ENCODE data around the gene APOL3.

DNA sequence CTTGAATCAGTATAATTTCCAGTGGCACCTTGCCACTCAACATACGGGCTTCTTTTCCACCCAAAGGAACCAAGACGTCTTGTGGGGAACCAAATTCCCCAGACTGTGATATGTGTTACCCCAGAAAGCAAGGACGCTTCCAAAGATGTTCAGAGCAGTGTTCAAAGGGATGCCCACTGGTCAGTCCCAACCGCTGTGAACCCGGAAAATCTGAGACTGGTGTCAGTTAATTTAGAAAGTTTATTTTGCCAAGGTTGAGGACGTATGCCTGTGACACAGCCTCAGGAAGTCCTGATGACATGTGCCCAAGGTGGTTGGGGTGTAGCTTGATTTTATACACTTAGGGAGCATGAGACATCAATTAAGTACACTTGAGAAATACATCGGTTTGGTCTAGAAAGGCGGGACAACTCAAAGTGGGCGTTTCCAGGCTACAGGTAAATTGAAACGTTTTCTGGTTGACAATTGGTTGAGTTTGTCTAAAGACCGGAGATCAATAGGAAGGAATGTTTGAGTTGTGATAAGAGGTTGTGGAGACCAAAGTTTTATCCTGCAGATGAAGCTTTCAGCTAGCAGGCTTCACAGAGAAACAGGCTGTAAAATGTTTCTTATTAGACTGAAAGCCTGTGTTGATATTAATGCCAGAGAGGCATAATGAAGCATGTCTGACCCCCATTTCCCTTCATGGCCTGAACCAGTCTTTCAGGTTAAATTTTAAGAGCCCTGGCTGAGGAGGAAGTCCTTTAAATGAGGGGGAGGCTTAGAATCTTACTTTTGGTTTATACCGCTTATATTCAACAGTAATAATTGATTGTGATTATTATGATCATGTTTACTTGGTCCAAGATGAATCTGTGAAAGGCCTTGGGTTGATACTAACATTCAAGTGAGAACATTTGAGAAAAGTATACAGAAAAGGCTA is 6.8 kb downstream of the APOL3 start:
- TF ChIP-seq POLR2A (IDR thresholded peaks at IDR 0.05; ENCODE audit: low read depth, low read length) (no peak), TARDBP (IDR thresholded peaks at IDR 0.05; ENCODE audit: borderline replicate concordance) (no peak), SMC3 (IDR thresholded peaks at IDR 0.05; ENCODE audit: borderline replicate concordance, low read length) (no peak), ZNF384 (IDR thresholded peaks at IDR 0.05; ENCODE audit: borderline replicate concordance, low read depth, low read length) (no peak), POLR2AphosphoS5 (IDR thresholded peaks at IDR 0.05; ENCODE audit: low read length) (no peak), JUNB (IDR thresholded peaks at IDR 0.05) (no peak)
- TF ChIP-seq, protein P1, sequence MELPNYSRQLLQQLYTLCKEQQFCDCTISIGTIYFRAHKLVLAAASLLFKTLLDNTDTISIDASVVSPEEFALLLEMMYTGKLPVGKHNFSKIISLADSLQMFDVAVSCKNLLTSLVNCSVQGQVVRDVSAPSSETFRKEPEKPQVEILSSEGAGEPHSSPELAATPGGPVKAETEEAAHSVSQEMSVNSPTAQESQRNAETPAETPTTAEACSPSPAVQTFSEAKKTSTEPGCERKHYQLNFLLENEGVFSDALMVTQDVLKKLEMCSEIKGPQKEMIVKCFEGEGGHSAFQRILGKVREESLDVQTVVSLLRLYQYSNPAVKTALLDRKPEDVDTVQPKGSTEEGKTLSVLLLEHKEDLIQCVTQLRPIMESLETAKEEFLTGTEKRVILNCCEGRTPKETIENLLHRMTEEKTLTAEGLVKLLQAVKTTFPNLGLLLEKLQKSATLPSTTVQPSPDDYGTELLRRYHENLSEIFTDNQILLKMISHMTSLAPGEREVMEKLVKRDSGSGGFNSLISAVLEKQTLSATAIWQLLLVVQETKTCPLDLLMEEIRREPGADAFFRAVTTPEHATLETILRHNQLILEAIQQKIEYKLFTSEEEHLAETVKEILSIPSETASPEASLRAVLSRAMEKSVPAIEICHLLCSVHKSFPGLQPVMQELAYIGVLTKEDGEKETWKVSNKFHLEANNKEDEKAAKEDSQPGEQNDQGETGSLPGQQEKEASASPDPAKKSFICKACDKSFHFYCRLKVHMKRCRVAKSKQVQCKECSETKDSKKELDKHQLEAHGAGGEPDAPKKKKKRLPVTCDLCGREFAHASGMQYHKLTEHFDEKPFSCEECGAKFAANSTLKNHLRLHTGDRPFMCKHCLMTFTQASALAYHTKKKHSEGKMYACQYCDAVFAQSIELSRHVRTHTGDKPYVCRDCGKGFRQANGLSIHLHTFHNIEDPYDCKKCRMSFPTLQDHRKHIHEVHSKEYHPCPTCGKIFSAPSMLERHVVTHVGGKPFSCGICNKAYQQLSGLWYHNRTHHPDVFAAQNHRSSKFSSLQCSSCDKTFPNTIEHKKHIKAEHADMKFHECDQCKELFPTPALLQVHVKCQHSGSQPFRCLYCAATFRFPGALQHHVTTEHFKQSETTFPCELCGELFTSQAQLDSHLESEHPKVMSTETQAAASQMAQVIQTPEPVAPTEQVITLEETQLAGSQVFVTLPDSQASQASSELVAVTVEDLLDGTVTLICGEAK (IDR thresholded peaks at IDR 0.05; ENCODE audit: borderline replicate concordance), result no peak
